SU-DHL-6 (cell line): ENCODE measurements around the gene ELMO1.

Source experiments
- EZH2phosphoT487 ChIP-seq: fragments of 200-600 bp; sonication (generic), shearing (Covaris generic); conservative IDR thresholded peaks from 2 replicates; pipeline ENCODE4 v1.6.1; 2018; ENCODE audit warnings: mild to moderate bottlenecking, antibody characterized with exemption, low read length, moderate library complexity, mixed read lengths
- TF ChIP-seq, protein P1 (sequence below): fragments of 200-600 bp; sonication (generic); IDR thresholded peaks from one replicate; pipeline ENCODE4 v1.5.1; 2017; ENCODE audit warnings: antibody characterized with exemption, mild to moderate bottlenecking, low read length, moderate library complexity; ENCODE audit not compliant: insufficient read depth, poor library complexity, severe bottlenecking

DNA sequence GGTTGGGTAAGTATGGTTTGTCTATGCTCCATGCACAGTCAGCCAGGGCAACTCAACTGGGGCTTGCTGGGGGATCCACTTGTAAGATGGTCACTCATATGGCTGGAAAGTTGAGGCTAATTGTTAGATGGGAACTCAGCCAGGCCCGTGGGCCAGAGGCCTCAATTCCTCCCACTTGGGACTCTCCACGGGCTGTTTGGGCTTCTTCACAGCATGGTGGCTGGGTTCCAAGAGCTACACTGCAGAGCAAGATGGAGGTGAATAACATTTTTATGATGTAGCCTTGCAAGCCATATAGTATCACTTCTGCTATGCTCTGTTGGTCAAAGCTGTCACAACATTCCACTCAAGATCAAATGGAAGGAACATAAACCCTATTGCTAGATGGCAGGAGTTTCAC, 39.2 kb downstream of the ELMO1 start:
- TF ChIP-seq, protein P1, sequence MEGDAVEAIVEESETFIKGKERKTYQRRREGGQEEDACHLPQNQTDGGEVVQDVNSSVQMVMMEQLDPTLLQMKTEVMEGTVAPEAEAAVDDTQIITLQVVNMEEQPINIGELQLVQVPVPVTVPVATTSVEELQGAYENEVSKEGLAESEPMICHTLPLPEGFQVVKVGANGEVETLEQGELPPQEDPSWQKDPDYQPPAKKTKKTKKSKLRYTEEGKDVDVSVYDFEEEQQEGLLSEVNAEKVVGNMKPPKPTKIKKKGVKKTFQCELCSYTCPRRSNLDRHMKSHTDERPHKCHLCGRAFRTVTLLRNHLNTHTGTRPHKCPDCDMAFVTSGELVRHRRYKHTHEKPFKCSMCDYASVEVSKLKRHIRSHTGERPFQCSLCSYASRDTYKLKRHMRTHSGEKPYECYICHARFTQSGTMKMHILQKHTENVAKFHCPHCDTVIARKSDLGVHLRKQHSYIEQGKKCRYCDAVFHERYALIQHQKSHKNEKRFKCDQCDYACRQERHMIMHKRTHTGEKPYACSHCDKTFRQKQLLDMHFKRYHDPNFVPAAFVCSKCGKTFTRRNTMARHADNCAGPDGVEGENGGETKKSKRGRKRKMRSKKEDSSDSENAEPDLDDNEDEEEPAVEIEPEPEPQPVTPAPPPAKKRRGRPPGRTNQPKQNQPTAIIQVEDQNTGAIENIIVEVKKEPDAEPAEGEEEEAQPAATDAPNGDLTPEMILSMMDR = no peak
- TF ChIP-seq EZH2phosphoT487 = no peak
